Cardiac fibroblast (primary cell): ENCODE data around the gene EIF4A3.

ENCODE experiments used
- DNase-seq, 2 donors: peaks; one replicate each; pipeline versions ENCODE4 v3.0.0 to v3.0.0-alpha.2; 2010; ENCODE audit warnings: low read depth in 2 of 2
- H3K4me3 ChIP-seq, 2 donors: replicated peaks in 1 of 2; 1 replicate in 1 of 2; 2 replicates in 1 of 2; pipeline ENCODE4 v1.5.1; 2011; ENCODE audit warnings: low read depth in 2 of 2, low read length in 2 of 2, mild to moderate bottlenecking in 2 of 2, moderate library complexity in 1 of 2
- TF ChIP-seq, protein P1 (sequence below): IDR thresholded peaks from one replicate; pipeline ENCODE4 v1.5.1; 2011; ENCODE audit warnings: low read depth, mild to moderate bottlenecking, low read length, inconsistent platforms

The EIF4A3 gene

GRCh38 chr17:80190716-80191115 lies 43.8 kb upstream of the EIF4A3 start:
- no peak for DNase-seq
- TF ChIP-seq, protein P1, sequence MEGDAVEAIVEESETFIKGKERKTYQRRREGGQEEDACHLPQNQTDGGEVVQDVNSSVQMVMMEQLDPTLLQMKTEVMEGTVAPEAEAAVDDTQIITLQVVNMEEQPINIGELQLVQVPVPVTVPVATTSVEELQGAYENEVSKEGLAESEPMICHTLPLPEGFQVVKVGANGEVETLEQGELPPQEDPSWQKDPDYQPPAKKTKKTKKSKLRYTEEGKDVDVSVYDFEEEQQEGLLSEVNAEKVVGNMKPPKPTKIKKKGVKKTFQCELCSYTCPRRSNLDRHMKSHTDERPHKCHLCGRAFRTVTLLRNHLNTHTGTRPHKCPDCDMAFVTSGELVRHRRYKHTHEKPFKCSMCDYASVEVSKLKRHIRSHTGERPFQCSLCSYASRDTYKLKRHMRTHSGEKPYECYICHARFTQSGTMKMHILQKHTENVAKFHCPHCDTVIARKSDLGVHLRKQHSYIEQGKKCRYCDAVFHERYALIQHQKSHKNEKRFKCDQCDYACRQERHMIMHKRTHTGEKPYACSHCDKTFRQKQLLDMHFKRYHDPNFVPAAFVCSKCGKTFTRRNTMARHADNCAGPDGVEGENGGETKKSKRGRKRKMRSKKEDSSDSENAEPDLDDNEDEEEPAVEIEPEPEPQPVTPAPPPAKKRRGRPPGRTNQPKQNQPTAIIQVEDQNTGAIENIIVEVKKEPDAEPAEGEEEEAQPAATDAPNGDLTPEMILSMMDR: no peak
- no peak overlapping the region for H3K4me3 ChIP-seq

DNA sequence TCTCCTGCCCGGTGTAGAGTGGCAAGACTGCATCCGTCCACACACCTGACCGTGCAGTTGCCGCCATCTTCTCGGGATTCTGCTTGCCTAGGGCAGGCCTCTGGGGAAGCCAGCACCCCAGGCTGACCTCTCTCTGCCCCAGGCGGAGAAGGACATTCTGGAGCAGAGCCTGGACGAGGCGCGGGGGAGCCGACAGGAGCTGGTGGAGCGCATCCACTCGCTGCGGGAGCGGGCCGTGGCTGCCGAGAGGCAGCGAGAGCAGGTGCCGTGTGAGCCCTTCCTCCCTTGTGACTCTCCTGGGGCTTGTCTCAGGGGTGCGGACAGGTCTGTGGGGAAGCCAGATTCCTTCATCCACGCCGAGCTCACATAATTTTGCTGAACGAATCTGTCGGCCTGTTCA lies 42.7 kb upstream of the EIF4A3 start:
- TF ChIP-seq, protein P1: no peak
- no peak overlapping the region for H3K4me3 ChIP-seq
- no peak for DNase-seq

DNA sequence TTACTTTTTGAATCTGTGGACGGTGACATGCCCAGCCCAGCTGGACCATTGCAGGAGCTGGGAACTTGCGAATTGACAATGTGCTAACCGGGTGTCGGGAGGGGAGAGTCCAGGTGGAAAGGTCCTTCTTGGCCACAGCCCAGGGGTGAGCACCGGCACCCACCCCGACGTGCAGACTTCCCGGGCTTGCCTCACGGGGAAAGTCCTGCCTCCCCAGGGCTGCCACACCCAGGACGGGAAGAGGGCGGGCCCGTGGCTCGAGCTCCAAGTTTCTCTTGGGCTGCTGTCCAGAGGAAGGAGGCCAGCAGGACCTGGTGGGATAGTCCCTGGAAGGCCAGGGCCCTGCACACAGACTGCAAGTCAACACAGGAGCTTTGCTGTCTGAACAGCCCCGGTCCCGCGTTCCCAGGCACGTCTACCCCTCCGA lies 40.6 kb upstream of the EIF4A3 start:
- DNase-seq: peak; percentile 52 to 64
- peak overlapping the region in 1 of 2 donors; percentile 39 for H3K4me3 ChIP-seq
- TF ChIP-seq, protein P1: no peak

DNA sequence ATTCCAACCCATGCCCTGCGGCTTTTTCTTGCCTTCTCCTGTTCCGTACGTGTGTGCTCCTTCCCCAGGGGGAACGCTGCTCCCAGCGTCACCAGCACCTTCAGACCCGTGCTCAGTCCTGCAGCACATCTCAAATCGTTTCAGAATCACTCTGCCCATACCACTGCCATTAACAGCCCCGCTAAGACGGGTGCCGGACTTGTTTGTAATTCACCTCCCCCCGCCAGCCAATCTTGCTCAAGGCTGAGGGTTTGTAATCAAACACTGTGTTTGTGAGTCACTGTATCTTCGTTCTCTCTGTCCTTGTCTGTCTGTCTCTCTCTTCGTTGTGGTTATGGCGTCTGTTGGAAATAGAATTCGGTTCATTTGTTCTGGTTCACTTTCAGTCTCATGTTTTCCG lies 40.2 kb upstream of the EIF4A3 start:
- peak overlapping the region in 1 of 2 donors; percentile 39 for H3K4me3 ChIP-seq
- TF ChIP-seq, protein P1: no peak
- DNase-seq: peak; percentile 36 to 57

GRCh38 chr17:80185968-80186367 lies 39.0 kb upstream of the EIF4A3 start:
- TF ChIP-seq, protein P1: no peak
- no peak for DNase-seq
- H3K4me3 ChIP-seq: no peak overlapping the region

- TF ChIP-seq, protein P1: no peak
- no peak overlapping the region for H3K4me3 ChIP-seq
- no peak for DNase-seq
These were observed 37.4 kb upstream of the EIF4A3 start for GRCh38 chr17:80184423-80184714.
